GM20000 (cell line): ENCODE data around the gene ST6GAL2.

ENCODE experiments used
- DNase-seq: peaks from one replicate; pipeline ENCODE4 v3.0.0; 2012; ENCODE audit warnings: low spot score
- CTCF ChIP-seq: IDR thresholded peaks from 2 replicates; pipeline ENCODE4 v1.5.1; 2012; ENCODE audit warnings: mild to moderate bottlenecking, control low read depth; ENCODE audit errors: extremely low read depth, missing control alignments

ST6GAL2 gene

GRCh38 chr2:106825161-106825560, 60.8 kb downstream of the ST6GAL2 start:
- no peak for TF ChIP-seq CTCF
- DNase-seq, result no peak

GRCh38 chr2:106816974-106817373, 69.0 kb downstream of the ST6GAL2 start:
- TF ChIP-seq CTCF, result no peak
- no peak for DNase-seq

DNA sequence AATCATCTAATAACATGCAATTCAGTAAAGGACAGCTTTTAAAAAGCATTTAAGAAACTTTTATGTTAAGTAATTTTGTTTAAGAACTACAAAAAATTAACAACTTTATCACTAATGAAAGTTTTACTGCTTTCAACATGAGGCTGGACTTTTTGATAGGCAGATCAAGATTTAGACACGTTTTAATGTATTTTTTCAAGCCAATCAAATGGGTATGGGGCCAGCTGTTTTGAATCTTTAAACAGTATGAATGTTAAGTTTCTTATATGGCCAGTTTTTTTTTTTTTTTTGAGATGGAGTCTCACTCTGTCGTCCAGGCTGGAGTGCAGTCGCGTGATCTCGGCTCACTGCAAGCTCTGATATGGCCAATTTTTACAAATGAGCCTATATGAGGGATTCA, 73.1 kb downstream of the ST6GAL2 start:
- no peak for DNase-seq
- TF ChIP-seq CTCF, result no peak

GRCh38 chr2:106812383-106812782, 73.6 kb downstream of the ST6GAL2 start:
- no peak for TF ChIP-seq CTCF

DNA sequence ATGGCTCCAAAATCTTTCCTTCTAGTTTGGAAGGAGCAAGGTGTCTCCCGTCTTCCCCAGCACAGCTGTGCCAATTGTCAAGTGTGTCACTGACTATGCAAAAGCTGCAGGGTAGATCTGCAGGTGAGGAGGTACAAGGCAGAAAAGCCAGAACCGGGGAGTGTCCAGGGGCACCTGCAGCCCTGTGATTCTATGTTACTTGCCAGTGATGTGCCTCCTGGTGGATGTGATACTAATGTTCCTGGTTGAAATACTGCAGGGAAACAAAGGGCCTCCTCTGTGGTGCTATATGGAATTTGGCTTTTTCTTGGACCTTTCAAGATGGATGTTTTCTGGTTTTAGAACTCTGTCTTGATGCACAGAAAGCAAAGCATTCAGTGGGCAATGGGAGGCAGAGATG, 80.3 kb downstream of the ST6GAL2 start:
- DNase-seq, result no peak
- no peak for TF ChIP-seq CTCF

More at GRCh38 chr2:106812383-106812782, 73.6 kb downstream of the ST6GAL2 start:
- DNase-seq, result no peak

DNA sequence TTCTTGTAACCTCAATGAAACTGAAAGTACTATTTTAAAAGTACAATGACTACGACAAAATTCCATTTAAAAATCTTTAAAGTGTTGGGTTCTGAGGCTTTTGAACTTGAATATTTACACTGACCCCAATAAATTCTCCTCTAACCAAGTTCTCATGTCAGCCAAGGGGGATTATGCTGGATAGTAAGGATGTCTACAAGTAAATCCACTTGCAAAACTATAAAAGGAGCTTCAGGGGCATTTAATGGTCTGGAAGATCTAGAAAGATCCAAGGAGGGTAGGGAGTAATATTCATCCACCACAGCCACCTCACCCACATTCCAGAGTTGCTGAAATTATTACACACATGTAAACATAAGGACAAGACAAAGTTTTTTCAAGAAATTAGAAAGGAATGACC, 81.8 kb downstream of the ST6GAL2 start:
- no peak for DNase-seq
- TF ChIP-seq CTCF, result no peak

- no peak for DNase-seq
- no peak for TF ChIP-seq CTCF
Observed at GRCh38 chr2:106800976-106801655, 84.9 kb downstream of the ST6GAL2 start.
